H1 (cell line): ENCODE data around the gene CCDC159. TPM values are rescaled to one million over a fixed set of nuclear protein-coding genes. Genes with fewer than 3 reads are reported as not detected.

Source experiments
- ATF3 ChIP-seq: IDR thresholded peaks from 2 replicates; pipeline ENCODE4 v1.6.1; 2011; ENCODE audit warnings: low read depth, mild to moderate bottlenecking, low read length; ENCODE audit not compliant: insufficient read depth
- SIRT6 ChIP-seq: IDR thresholded peaks from one replicate; pipeline ENCODE4 v1.7.1; 2012; ENCODE audit warnings: low read length, inconsistent platforms
- polyA plus RNA-seq, 7 experiments: library from polyadenylated mRNA; depleted of rRNA in 3 of 7; stranded (reverse) in 5 of 7; unstranded in 2 of 7; fragments of >200 nt in 5 of 7; fragments of 200-250 nt in 2 of 7; gene quantifications; 1 replicate in 5 of 7; 2 replicates in 1 of 7; 4 replicates in 1 of 7; pipeline versions ENCODE4 v1.2.1 to v1.2.3, GENCODE V29; 2011 to 2013; ENCODE audit warnings: missing spikeins in 2 of 7, mixed read lengths in 2 of 7
- total RNA-seq: library from RNA; stranded (reverse); fragmentation: NEBNext Ultra II Directional; extraction: Animal tissue kit (Norgen Biotek cat#: 25700); gene quantifications from 2 replicates; pipeline ENCODE4 v1.2.1, GENCODE V29; 2021

The CCDC159 gene
- total and polyA plus RNA-seq, 2 of the 8 experiments (the other 6 are each of a cell fraction or from before 2014, with no cell fraction given), result 4.0 to 5.4 TPM

DNA sequence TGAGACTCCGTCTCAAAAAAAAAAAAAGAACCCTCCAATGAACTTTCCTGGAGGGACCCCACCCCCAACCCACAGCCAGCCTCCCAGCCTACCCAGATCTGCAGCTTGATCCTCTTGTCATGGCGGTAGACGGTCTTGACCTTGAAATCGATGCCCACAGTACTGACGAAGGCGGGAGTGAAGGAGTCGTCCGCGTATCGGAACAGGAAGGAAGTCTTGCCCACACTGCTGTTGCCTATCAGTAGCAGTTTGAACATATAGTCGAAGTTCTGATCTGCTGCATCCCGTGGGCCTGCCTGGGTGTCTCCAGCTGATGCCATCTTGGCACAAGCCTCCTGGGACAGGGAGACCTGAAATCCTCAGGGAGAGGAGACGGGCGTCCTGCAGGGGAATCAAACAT is 9.2 kb upstream of the CCDC159 start (continued):
- TF ChIP-seq ATF3 (no peak), SIRT6 (no peak)
- TF ChIP-seq, all 59 proteins: peak for 0
